ACHN (cell line): ENCODE measurements around the gene TAC4.
"Not testable (repeated sequence)": the region's sequence is repeated elsewhere in the genome, so short reads cannot be mapped to it uniquely, and the experiment has no call there.

Source experiments
- DNase-seq: peaks from one replicate; pipeline ENCODE4 v3.0.0-alpha.2; 2015
- in situ Hi-C: cut with HindIII; loops from 2 replicates; pipeline ENCODE4 v1.10.0; 2017; ENCODE audit warnings: low sequenced_read_pairs, low pct_ligation_motif_present, low pct_unique_long_range_greater_than_20kb

The TAC4 gene

GRCh38 chr17:49850218-49850610 lies 2.3 kb upstream of the TAC4 start:
- DNase-seq, result no peak
- in situ Hi-C loops, result no loop called here

GRCh38 chr17:49848739-49849138 lies 870 bp upstream of the TAC4 start:
- in situ Hi-C loops, result no loop called here
- DNase-seq, result no peak

- in situ Hi-C loops, result no loop called here
- no peak for DNase-seq
These were observed 744 bp downstream of the TAC4 start for GRCh38 chr17:49846938-49847712.

- in situ Hi-C loops, result no loop called here
- DNase-seq, result no peak
These were observed 2.5 kb downstream of the TAC4 start for GRCh38 chr17:49845321-49845720.

GRCh38 chr17:49843774-49844350 lies 4.0 kb downstream of the TAC4 start:
- DNase-seq, result peak; percentile 42
- in situ Hi-C loops, result no loop called here

- in situ Hi-C loops, result no loop called here
- DNase-seq, result no peak
These were observed 5.0 kb downstream of the TAC4 start for GRCh38 chr17:49842846-49843245.

GRCh38 chr17:49842371-49842770 lies 5.5 kb downstream of the TAC4 start:
- in situ Hi-C loops, result no loop called here
- no peak for DNase-seq

GRCh38 chr17:49841548-49841947 lies 6.3 kb downstream of the TAC4 start:
- no peak for DNase-seq
- in situ Hi-C loops, result no loop called here

GRCh38 chr17:49839455-49839854 lies 8.4 kb downstream of the TAC4 start:
- in situ Hi-C loops, result no loop called here
- no peak for DNase-seq

- peak; percentile 93 for DNase-seq
- in situ Hi-C loops, result no loop called here
These were observed 11.5 kb downstream of the TAC4 start for GRCh38 chr17:49836111-49837030.

GRCh38 chr17:49835472-49835871 lies 12.4 kb downstream of the TAC4 start:
- no peak for DNase-seq
- in situ Hi-C loops, result no loop called here

- no peak for DNase-seq
These were observed 13.6 kb downstream of the TAC4 start for GRCh38 chr17:49834118-49834743.

GRCh38 chr17:49832840-49833599 lies 14.8 kb downstream of the TAC4 start:
- DNase-seq, result no peak
- in situ Hi-C loops, result no loop called here

More at GRCh38 chr17:49834118-49834743, 13.6 kb downstream of the TAC4 start:
- in situ Hi-C loops, result no loop called here

- peak; percentile 65 for DNase-seq
- in situ Hi-C loops, result no loop called here
These were observed 17.3 kb downstream of the TAC4 start for GRCh38 chr17:49830605-49831004.

- in situ Hi-C loops, result no loop called here
These were observed 18.8 kb downstream of the TAC4 start for GRCh38 chr17:49829026-49829425.

GRCh38 chr17:49828325-49828724 lies 19.5 kb downstream of the TAC4 start:
- DNase-seq, result peak; percentile 17
- in situ Hi-C loops, result not testable (repeated sequence)

More at GRCh38 chr17:49829026-49829425, 18.8 kb downstream of the TAC4 start:
- DNase-seq, result no peak

GRCh38 chr17:49825645-49826044 lies 22.2 kb downstream of the TAC4 start:
- in situ Hi-C loops, result no loop called here
- DNase-seq, result no peak

GRCh38 chr17:49823614-49824013 lies 24.3 kb downstream of the TAC4 start:
- DNase-seq, result no peak
- in situ Hi-C loops, result no loop called here
